RWPE1 (cell line): ENCODE data around the gene MBTD1.
"Not testable (repeated sequence)": the region's sequence is repeated elsewhere in the genome, so short reads cannot be mapped to it uniquely, and the experiment has no call there.

Experiments used
- CTCF ChIA-PET: fragments of 350-600 bp; sonication (Branson Sonifier 250); formaldehyde crosslinking; extraction: SDS; loops from one replicate; lab custom pipeline; 2021; lab: Yijun Ruan, JAX
- POLR2A ChIA-PET: fragments of 400-600 bp; formaldehyde crosslinking; extraction: SDS; loops from one replicate; lab custom pipeline; 2020; ENCODE audit warnings: antibody characterized with exemption; ENCODE audit not compliant: low non-redundant PET; lab: Yijun Ruan, JAX
- DNase-seq: peaks from one replicate; pipeline ENCODE4 v3.0.0; 2012; ENCODE audit warnings: low spot score
- H3K27ac ChIP-seq: fragments of 450-650 bp; 2 replicates; pipeline ENCODE4 v1.5.1; 2017
- TF ChIP-seq, protein P1 (sequence below): fragments of 450-650 bp; conservative IDR thresholded peaks from 2 replicates; pipeline ENCODE4 v1.5.1; 2017; ENCODE audit warnings: low read depth, mild to moderate bottlenecking

MBTD1 gene

DNA sequence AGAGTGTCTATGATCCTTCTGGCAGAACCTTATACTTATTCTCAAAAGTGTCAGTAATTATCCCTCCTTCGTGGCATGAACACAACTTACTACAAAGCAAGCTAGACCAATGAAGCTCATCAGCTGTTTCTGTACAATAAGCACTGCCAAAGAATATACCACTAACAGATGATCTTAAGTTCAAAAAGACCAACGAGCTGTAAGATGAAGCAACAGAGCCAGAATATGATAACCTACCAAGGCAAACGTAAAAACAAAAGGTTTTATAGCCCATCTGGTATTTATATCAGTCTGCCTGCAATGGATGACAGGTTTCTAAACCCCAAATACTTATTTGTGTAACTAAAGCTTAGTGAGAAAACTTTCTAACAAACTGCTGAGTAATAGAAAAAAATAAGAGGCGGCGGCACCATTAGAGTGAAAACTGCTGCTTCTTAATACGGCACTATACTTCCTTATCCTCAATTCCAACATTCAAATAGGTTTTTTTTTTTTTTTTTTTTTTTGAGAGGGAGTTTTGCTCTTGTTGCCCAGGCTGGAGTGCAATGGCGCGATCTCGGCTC, 71.5 kb downstream of the MBTD1 start:
- TF ChIP-seq, protein P1, sequence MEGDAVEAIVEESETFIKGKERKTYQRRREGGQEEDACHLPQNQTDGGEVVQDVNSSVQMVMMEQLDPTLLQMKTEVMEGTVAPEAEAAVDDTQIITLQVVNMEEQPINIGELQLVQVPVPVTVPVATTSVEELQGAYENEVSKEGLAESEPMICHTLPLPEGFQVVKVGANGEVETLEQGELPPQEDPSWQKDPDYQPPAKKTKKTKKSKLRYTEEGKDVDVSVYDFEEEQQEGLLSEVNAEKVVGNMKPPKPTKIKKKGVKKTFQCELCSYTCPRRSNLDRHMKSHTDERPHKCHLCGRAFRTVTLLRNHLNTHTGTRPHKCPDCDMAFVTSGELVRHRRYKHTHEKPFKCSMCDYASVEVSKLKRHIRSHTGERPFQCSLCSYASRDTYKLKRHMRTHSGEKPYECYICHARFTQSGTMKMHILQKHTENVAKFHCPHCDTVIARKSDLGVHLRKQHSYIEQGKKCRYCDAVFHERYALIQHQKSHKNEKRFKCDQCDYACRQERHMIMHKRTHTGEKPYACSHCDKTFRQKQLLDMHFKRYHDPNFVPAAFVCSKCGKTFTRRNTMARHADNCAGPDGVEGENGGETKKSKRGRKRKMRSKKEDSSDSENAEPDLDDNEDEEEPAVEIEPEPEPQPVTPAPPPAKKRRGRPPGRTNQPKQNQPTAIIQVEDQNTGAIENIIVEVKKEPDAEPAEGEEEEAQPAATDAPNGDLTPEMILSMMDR = no peak
- ChIA-PET CTCF (interaction anchor here (1.3 kb wide), 1 partner anchor 13 kb away, joined by 5 read pairs; no protein-coding TSS in a partner anchor), POLR2A (interaction anchor here (0.7 kb wide), 1 partner anchor 12 kb away, joined by 3 read pairs; no protein-coding TSS in a partner anchor)
- H3K27ac ChIP-seq = no peak overlapping the region
- DNase-seq = no peak

DNA sequence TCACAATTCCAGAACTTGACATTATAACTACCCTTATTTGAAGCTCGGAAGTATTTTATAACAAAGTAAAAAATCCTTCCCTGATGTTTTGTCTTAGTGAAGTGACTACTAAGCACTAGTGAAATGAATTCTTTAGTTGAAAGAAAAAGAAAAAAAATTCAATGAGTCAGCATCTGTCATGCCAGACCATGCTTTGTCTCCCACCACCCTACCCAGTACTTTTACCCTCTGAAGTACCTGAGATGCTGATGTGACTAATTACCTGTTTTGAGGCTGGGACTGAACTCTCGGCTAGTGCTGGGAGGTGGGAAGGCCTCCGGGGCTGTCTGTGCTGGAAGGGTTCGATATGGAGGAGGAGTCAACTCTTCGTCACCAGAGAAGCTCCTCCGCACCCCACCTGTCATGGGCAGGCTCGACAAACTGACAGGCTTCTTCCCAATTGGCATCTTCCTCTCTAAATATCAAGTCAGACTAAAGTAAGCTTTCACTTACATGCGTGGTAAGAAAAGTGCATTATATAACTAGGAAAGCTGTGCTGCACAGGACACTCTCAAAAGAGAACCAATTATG, 74.0 kb downstream of the MBTD1 start:
- DNase-seq = no peak
- ChIA-PET POLR2A (no interaction called here), CTCF (interaction anchor here (0.6 kb wide), 1 partner anchor 51 kb away, joined by 3 read pairs; no protein-coding TSS in a partner anchor)
- TF ChIP-seq, protein P1 = no peak
- H3K27ac ChIP-seq = no peak overlapping the region

DNA sequence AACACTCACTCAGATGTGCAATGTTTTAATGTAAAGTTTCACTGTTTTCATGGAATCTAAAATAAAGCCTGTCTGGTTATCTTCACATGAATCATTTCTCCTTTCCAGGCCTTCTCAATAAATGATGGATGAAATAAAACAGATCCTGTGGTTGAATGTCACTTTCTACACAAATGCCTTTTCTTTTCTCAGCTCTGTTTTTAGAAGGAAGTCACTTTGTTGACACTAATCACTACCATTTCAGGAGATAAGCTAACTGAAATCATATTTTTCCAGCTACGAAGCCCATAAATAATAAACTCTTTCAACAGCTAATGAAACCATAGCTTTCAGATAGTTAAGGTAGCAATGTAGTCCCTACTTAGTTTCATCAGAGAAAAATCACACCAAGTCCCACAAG, 75.7 kb downstream of the MBTD1 start:
- ChIA-PET CTCF (interaction anchor here (0.7 kb wide), 1 partner anchor 46 kb away, joined by 3 read pairs; no protein-coding TSS in a partner anchor), POLR2A (no interaction called here)
- TF ChIP-seq, protein P1 = no peak

DNA sequence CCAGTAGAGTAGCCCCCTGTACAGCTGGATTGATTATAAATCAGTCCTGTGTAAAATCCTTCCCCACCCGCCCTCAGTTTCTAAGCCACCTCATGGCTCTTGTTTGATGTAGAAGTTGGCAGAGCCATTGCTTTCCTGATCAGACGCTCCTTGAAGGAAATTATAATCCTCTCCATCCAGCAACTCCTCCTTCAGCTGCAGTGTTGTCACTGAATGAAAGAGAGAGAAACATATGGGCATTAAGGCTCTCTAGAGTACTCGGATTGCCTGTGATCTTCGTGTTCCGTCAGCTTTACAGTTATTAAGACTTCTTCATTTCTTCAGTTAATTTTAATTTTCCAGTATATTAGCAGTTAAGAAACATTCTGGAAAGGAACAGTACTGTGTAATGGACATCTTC, 79.4 kb downstream of the MBTD1 start:
- POLR2A ChIA-PET = no interaction called here
- no peak overlapping the region for H3K27ac ChIP-seq
- TF ChIP-seq, protein P1 = no peak
- CTCF ChIA-PET = no interaction called here
- no peak for DNase-seq

More for the DNA sequence above, 75.7 kb downstream of the MBTD1 start:
- DNase-seq = no peak
- H3K27ac ChIP-seq = no peak overlapping the region

DNA sequence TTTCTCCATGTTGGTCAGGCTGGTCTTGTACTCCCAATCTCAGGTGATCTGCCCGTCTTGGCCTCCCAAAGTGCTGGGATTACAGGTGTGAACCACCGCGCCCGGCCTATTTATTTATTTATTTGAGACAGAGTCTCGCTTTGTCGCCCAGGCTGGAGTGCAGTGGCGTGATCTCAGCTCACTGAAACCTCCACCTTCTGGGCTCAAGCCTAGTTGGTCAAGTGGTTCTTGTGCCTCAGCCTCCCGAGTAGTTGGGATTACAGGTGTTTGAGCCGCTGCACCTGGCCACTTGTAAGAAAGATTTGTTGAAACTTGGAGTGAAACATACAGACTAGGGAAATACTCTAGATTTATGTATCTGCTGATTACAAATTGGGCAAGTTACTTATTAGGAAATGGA, 87.8 kb downstream of the MBTD1 start:
- POLR2A ChIA-PET, DNase-seq: not testable (repeated sequence)
- peak overlapping the region; percentile 2; the same call in 1 of the 2 replicates for H3K27ac ChIP-seq
- CTCF ChIA-PET = interaction anchor here (0.8 kb wide), 1 partner anchor 86 kb away, joined by 3 read pairs; no protein-coding TSS in a partner anchor

DNA sequence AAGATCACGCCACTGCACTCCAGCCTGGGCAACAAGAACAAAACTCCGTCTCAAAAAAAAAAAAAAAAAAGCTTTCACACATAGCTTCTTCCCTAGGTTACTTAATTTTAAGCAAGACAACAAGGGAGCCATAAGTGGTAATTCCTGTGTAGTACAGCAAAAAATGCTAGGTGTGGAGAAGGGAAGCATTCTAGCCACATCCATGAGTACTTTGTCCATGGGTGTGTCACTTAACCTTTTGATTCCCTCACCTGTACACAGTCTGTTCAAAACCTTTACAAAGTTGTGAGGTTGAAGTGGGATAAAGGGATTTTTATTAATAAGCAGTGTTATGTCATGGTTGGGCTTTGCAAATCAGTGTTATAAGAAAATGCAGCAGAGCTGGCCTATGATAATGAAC, 89.1 kb downstream of the MBTD1 start:
- ChIA-PET POLR2A (interaction anchor here (0.6 kb wide), 1 partner anchor 631 kb away, joined by 5 read pairs; no protein-coding TSS in a partner anchor), CTCF (interaction anchor here (0.6 kb wide), 1 partner anchor 11 kb away, joined by 3 read pairs; no protein-coding TSS in a partner anchor)
- TF ChIP-seq, protein P1 = no peak
- no peak for DNase-seq
- no peak overlapping the region for H3K27ac ChIP-seq

DNA sequence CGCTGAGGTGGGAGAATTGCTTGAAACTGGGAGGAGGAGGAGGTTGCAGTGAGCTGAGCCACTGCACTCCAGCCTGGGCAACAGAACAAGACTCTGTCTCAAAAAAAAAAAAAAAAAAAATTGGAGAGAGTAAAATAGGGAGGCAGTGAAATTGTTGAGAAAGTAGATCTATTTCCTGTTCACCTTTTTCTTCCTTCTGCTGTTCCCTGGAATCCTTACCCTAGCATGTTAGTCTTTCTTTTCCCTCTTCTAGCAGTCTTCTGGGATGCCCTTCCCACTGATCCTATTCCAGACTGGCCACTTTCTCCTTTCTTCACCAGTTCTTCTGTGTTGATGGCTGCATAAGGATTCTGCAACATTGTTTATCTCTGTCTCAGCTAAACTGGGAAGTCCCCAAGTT, 90.5 kb downstream of the MBTD1 start:
- CTCF ChIA-PET = interaction anchor here (0.7 to 0.8 kb wide), 2 partner anchors 9 to 520 kb away, joined by 3 to 6 read pairs; no protein-coding TSS in a partner anchor
- no peak for DNase-seq
- POLR2A ChIA-PET = interaction anchor here (0.7 kb wide), 1 partner anchor 51 kb away, joined by 4 read pairs; no protein-coding TSS in a partner anchor
- TF ChIP-seq, protein P1 = no peak
- H3K27ac ChIP-seq = peak overlapping the region; percentile 90
